Esophagus muscularis mucosa (tissue), 4 donors: Measurements from ENCODE around the gene UBE2E3.

ENCODE experiments used
- EP300 ChIP-seq: sonication (generic); formaldehyde crosslinking; IDR thresholded peaks from one replicate; pipeline ENCODE4 v1.6.1; 2017; ENCODE audit warnings: antibody characterized with exemption
- POLR2A ChIP-seq: fragments of 450-650 bp; IDR thresholded peaks from one replicate; pipeline ENCODE4 v1.6.1; 2017; ENCODE audit warnings: antibody characterized with exemption, moderate library complexity, mild to moderate bottlenecking, low read depth
- POLR2AphosphoS5 ChIP-seq, 2 donors: sonication (generic); formaldehyde crosslinking; IDR thresholded peaks; one replicate each; pipeline ENCODE4 v1.6.1; 2017; ENCODE audit warnings: antibody characterized with exemption in 2 of 2
- TF ChIP-seq, protein P1 (sequence below), 3 experiments: fragments of 200-600 bp in 2 of 3; fragments of 450-650 bp in 1 of 3; sonication (generic) in 2 of 3; IDR thresholded peaks; one replicate each; pipeline ENCODE4 v1.5.1; 2017 to 2019; ENCODE audit warnings: antibody characterized with exemption in 3 of 3, mild to moderate bottlenecking in 2 of 3, moderate library complexity in 1 of 3

DNA sequence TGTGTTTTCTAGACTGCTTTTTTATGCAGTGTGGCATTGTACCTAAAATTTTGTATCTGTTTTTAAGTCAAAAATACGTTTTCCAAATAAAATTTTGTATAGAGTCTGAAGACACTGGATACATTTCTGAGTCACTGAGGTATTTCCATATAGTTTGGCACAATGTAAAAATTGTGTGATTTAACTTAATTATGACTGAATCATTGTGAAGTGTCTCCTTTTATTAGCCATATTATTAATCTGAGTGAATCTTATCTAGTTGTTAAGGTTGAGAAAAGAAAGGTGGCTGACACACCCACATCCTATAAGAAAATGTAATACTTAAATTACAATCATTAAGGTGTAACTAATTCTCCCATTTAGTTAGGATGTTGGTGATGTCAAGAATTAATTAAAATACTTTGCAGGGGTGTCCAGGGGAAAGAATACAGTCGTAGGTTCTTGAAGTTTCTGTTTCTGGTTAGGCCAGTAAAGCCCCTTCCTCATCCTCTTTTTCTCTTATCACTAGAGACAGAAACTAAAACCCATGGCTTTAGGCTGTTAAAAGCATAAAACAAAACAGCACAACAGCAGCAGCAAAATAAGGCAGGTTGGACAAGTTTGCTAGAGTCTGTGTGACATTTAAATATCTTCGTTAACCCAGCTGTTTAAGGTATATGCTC lies 71.6 kb downstream of the UBE2E3 start:
- no peak for TF ChIP-seq EP300
- TF ChIP-seq, protein P1, sequence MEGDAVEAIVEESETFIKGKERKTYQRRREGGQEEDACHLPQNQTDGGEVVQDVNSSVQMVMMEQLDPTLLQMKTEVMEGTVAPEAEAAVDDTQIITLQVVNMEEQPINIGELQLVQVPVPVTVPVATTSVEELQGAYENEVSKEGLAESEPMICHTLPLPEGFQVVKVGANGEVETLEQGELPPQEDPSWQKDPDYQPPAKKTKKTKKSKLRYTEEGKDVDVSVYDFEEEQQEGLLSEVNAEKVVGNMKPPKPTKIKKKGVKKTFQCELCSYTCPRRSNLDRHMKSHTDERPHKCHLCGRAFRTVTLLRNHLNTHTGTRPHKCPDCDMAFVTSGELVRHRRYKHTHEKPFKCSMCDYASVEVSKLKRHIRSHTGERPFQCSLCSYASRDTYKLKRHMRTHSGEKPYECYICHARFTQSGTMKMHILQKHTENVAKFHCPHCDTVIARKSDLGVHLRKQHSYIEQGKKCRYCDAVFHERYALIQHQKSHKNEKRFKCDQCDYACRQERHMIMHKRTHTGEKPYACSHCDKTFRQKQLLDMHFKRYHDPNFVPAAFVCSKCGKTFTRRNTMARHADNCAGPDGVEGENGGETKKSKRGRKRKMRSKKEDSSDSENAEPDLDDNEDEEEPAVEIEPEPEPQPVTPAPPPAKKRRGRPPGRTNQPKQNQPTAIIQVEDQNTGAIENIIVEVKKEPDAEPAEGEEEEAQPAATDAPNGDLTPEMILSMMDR (IDR thresholded peaks at IDR 0.05), result no peak
- TF ChIP-seq POLR2A, result no peak
- no peak for TF ChIP-seq POLR2AphosphoS5 (IDR thresholded peaks at IDR 0.05)
